ENCODE data around the gene FHOD1. TPM values are rescaled to one million over a fixed set of nuclear protein-coding genes. Genes with fewer than 3 reads are reported as not detected.

FHOD1 gene
- total and polyA plus RNA-seq, 9 of the 15 experiments (the other 6 are each of a cell fraction or from before 2014, with no cell fraction given) = 18.7 to 126 (median 32.3) TPM

- H3K36me3 ChIP-seq (ENCODE audit: control insufficient read depth, insufficient read depth, low read length) = peaks cover 93% of the 10 kb centered on the region
- H3K9ac ChIP-seq (ENCODE audit: insufficient read depth in 1 of 2, low read depth in 2 of 2, low read length in 2 of 2) = no peak overlapping the region
- intact Hi-C loops (cut with micrococcal nuclease) = no loop called here
- peaks cover 32% of the 10 kb centered on the region for H3K79me2 ChIP-seq (ENCODE audit: control insufficient read depth, insufficient read depth, low read length)
- ATAC-seq (no peak), FAIRE-seq (no peak), DNase-seq (ENCODE audit: extremely low read depth in 1 of 4, low spot score in 3 of 4) (no peak)
- H4K20me1 ChIP-seq (replicated peaks; ENCODE audit: control insufficient read depth, insufficient read depth, low read length) = no peaks in the 10 kb centered on the region
- H3K4me1 ChIP-seq (replicated peaks in 1 of 2; ENCODE audit: control insufficient read depth in 2 of 2, insufficient read depth in 2 of 2, low read length in 2 of 2) = peaks cover 17 to 61% of the 10 kb centered on the region in 2 experiments
- no TSS peak for BruUV-seq (replicated peaks)
- no peaks in the 10 kb centered on the region for H3K27me3 ChIP-seq (ENCODE audit: control insufficient read depth in 2 of 2, insufficient read depth in 2 of 2, low read length in 2 of 2)
- no peak overlapping the region for H3K4me3 ChIP-seq
- in situ Hi-C loops (cut with MboI) = no loop called here
- no peak overlapping the region for H3K27ac ChIP-seq (ENCODE audit: extremely low read depth, low read depth, low read length)
- H2AFZ ChIP-seq (ENCODE audit: low read depth, low read length) = no peak overlapping the region
- POLR2A ChIA-PET = interaction anchor here (0.9 to 2.2 kb wide), 3 partner anchors 11 to 30 kb away, joined by 3 to 9 read pairs (median 5); partner anchors contain the start of genes NOL3 and TMEM208
- 64% methylated on average over 6 of the region's 6 CpGs for WGBS (ENCODE audit: insufficient coverage, low coverage, missing lambda C conversion rate)
- H3K4me2 ChIP-seq (ENCODE audit: insufficient read depth, low read length) = no peak overlapping the region
- TF ChIP-seq HCFC1 (IDR thresholded peaks at IDR 0.05; ENCODE audit: low read depth, low read length) (no peak), MEIS2 (IDR thresholded peaks at IDR 0.05; ENCODE audit: partially characterized antibody) (no peak)
- no peaks in the 10 kb centered on the region for H3K9me1 ChIP-seq (ENCODE audit: control insufficient read depth, insufficient read depth, low read length)
- no peaks in the 10 kb centered on the region for H3K9me3 ChIP-seq (replicated peaks; ENCODE audit: control insufficient read depth, insufficient read depth, low read depth, low read length)
- CTCF ChIA-PET (ENCODE audit: low intra/inter-chr PET ratio) = no interaction called here
Observed at GRCh38 chr16:67197704-67198103, 49.6 kb downstream of the FHOD1 start.

GRCh38 chr16:67196881-67197280, 50.4 kb downstream of the FHOD1 start:
- peaks cover 17 to 59% of the 10 kb centered on the region in 2 experiments for H3K4me1 ChIP-seq (replicated peaks in 1 of 2; ENCODE audit: control insufficient read depth in 2 of 2, insufficient read depth in 2 of 2, low read length in 2 of 2)
- H3K9me3 ChIP-seq (replicated peaks; ENCODE audit: control insufficient read depth, insufficient read depth, low read depth, low read length) = no peaks in the 10 kb centered on the region
- ChIA-PET CTCF (ENCODE audit: low intra/inter-chr PET ratio) (no interaction called here), POLR2A (interaction anchor here (2.2 kb wide), 1 partner anchor 12 kb away, joined by 9 read pairs; no protein-coding TSS in a partner anchor)
- intact Hi-C loops (cut with micrococcal nuclease) = no loop called here
- no TSS peak for BruUV-seq (replicated peaks)
- H3K79me2 ChIP-seq (ENCODE audit: control insufficient read depth, insufficient read depth, low read length) = peaks cover 40% of the 10 kb centered on the region
- H3K27ac ChIP-seq (ENCODE audit: extremely low read depth, low read depth, low read length) = no peak overlapping the region
- H3K4me3 ChIP-seq = no peak overlapping the region
- H4K20me1 ChIP-seq (replicated peaks; ENCODE audit: control insufficient read depth, insufficient read depth, low read length) = no peaks in the 10 kb centered on the region
- in situ Hi-C loops (cut with MboI) = no loop called here
- peak overlapping the region in 1 of 2 experiments; percentile 38; a peak in 1 of 4 replicates for H3K9ac ChIP-seq (ENCODE audit: insufficient read depth in 1 of 2, low read depth in 2 of 2, low read length in 2 of 2)
- WGBS (ENCODE audit: insufficient coverage, low coverage, missing lambda C conversion rate) = 100% methylated on average over 1 of the region's 1 CpG
- no peak overlapping the region for H3K4me2 ChIP-seq (ENCODE audit: insufficient read depth, low read length)
- H3K27me3 ChIP-seq (ENCODE audit: control insufficient read depth in 2 of 2, insufficient read depth in 2 of 2, low read length in 2 of 2) = no peaks in the 10 kb centered on the region
- DNase-seq (ENCODE audit: extremely low read depth in 1 of 4, low spot score in 3 of 4) (no peak), FAIRE-seq (no peak), ATAC-seq (no peak)
- no peaks in the 10 kb centered on the region for H3K9me1 ChIP-seq (ENCODE audit: control insufficient read depth, insufficient read depth, low read length)
- peaks cover 84% of the 10 kb centered on the region for H3K36me3 ChIP-seq (ENCODE audit: control insufficient read depth, insufficient read depth, low read length)
- H2AFZ ChIP-seq (ENCODE audit: low read depth, low read length) = no peak overlapping the region
- TF ChIP-seq ZNF740 (CRISPR knock-in tag; IDR thresholded peaks at IDR 0.05) (no peak), ZNF740 (tag; IDR thresholded peaks at IDR 0.05) (no peak), CTCFL (IDR thresholded peaks at IDR 0.05; ENCODE audit: borderline replicate concordance, insufficient read depth, low read depth, low read length, poor library complexity, severe bottlenecking) (no peak), CXXC5 (CRISPR knock-in tag; IDR thresholded peaks at IDR 0.05) (no peak), SIN3B (IDR thresholded peaks at IDR 0.05; ENCODE audit: low read depth) (no peak), ZNF347 (CRISPR knock-in tag; IDR thresholded peaks at IDR 0.05; ENCODE audit: low read depth) (no peak), SMARCC2 (IDR thresholded peaks at IDR 0.05; ENCODE audit: low read depth) (no peak), PATZ1 (CRISPR knock-in tag; IDR thresholded peaks at IDR 0.05; ENCODE audit: borderline replicate concordance) (no peak)

Measured in K562 (cell line).